Measurements from ENCODE around the gene LARP4. TPM values are rescaled to one million over a fixed set of nuclear protein-coding genes. Genes with fewer than 3 reads are reported as not detected.

Gene LARP4
- total RNA-seq, 4 donors from 2014 or later: 25.2 to 55.3 (median 38.1) TPM

DNA sequence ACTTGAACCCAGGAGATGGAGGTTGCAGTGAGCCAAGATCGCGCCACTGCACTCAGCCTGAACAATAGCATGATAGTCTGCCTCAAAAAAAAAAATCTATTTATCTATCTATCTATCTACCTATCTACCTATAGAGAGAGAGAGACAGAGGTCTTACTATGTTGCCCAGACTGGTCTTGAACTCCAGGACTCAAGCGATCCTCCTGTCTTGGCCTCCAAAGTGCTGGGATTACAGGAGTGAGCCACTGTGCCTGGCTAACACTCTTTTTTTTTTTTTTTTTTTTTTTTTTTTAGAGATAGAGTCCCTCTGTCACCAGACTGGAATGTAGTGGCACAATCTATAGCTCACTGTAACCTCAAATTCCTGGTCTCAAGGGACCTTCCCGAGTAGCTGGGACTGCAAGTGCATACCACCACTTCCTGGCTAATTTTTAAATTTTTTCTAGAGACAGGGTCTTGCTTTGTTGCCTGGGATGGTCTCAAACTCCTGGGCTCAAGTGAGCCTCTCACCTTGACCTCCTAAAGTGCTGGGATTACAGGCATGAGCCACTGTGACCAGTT lies 6.1 kb upstream of the LARP4 start:
- Histone ChIP-seq H3K9me3 (no peaks in the 10 kb centered on the region), H3K36me3 (no peaks in the 10 kb centered on the region), H3K27me3 (no peaks in the 10 kb centered on the region), H3K27ac (no peak overlapping the region), H3K4me3 (no peak overlapping the region), H3K4me1 (no peaks in the 10 kb centered on the region)
- no peak for TF ChIP-seq CTCF (IDR thresholded peaks at IDR 0.05)
- DNase-seq: no peak

GRCh38 chr12:50397117-50397650 lies 3.5 kb upstream of the LARP4 start:
- H3K27ac ChIP-seq: no peak overlapping the region

GRCh38 chr12:50398931-50399330 lies 1.8 kb upstream of the LARP4 start:
- DNase-seq: no peak
- no peak overlapping the region for H3K27ac ChIP-seq
- H3K4me3 ChIP-seq: no peak overlapping the region
- TF ChIP-seq CTCF (IDR thresholded peaks at IDR 0.05) (no peak), POLR2A (IDR thresholded peaks at IDR 0.05) (no peak)
- H3K36me3 ChIP-seq: no peaks in the 10 kb centered on the region
- H3K4me1 ChIP-seq: peaks cover 0 to 15% (median 2%) of the 10 kb centered on the region in 4 donors
- H3K27me3 ChIP-seq: no peaks in the 10 kb centered on the region
- no peaks in the 10 kb centered on the region for H3K9me3 ChIP-seq

More at GRCh38 chr12:50397117-50397650, 3.5 kb upstream of the LARP4 start:
- TF ChIP-seq CTCF (IDR thresholded peaks at IDR 0.05) (no peak), POLR2A (IDR thresholded peaks at IDR 0.05) (no peak)
- no peaks in the 10 kb centered on the region for H3K9me3 ChIP-seq
- no peaks in the 10 kb centered on the region for H3K27me3 ChIP-seq
- no peaks in the 10 kb centered on the region for H3K36me3 ChIP-seq
- H3K4me3 ChIP-seq: no peak overlapping the region
- DNase-seq: no peak
- no peaks in the 10 kb centered on the region for H3K4me1 ChIP-seq

- no peak for DNase-seq
- Histone ChIP-seq H3K27me3 (no peaks in the 10 kb centered on the region), H3K27ac (peak overlapping the region; percentile 80 to 95 (median 92)), H3K4me3 (peak overlapping the region; percentile 75 to 96 (median 78)), H3K9me3 (no peaks in the 10 kb centered on the region), H3K36me3 (no peaks in the 10 kb centered on the region), H3K4me1 (peaks cover 0 to 15% (median 2%) of the 10 kb centered on the region in 4 donors)
- TF ChIP-seq CTCF (IDR thresholded peaks at IDR 0.05): no peak
- TF ChIP-seq POLR2A (IDR thresholded peaks at IDR 0.05): no peak
Observed at GRCh38 chr12:50400104-50400637, 514 bp upstream of the LARP4 start.

DNA sequence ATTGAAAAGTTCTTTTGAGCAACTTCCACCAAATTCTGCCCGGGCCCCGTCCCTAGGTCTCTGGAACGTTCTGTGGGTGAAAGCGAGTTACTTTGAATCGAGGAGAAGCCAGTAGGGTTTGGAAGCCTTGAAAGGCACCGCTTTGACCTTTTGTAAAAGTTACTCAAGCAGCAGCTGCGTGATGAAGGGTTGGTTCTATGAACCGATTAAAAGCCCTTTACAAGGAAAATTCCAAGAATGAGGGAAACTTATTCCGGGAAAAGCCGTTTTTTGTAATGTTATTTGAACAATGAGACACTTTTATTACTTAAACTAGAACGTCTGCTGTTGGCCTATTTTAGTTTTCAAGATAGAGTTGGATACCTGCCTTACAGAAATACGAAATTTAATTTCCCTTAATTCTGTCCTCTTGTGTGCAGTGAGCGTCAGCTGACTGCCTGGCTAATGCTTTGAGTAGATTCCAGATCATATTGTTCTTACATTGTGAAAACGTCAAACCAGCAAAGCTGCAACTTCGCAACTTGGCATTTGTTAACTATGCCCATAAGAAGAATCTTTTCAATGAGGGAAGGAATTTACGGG lies 906 bp downstream of the LARP4 start:
- no peak for DNase-seq
- Histone ChIP-seq H3K4me3 (peak overlapping the region; percentile 75 to 96 (median 78)), H3K27ac (peak overlapping the region; percentile 80 to 95 (median 92)), H3K36me3 (no peaks in the 10 kb centered on the region), H3K9me3 (no peaks in the 10 kb centered on the region), H3K27me3 (no peaks in the 10 kb centered on the region), H3K4me1 (peaks cover 0 to 15% (median 2%) of the 10 kb centered on the region in 4 donors)
- no peak for TF ChIP-seq POLR2A (IDR thresholded peaks at IDR 0.05)
- TF ChIP-seq CTCF (IDR thresholded peaks at IDR 0.05): no peak

Data from Peyer's patch (tissue), 4 donors.